OCI-LY7 (cell line): ENCODE measurements around the gene TBC1D10A.

Experiments
- EZH2phosphoT487 ChIP-seq: fragments of 200-600 bp; sonication (generic); IDR thresholded peaks from 2 replicates; pipeline ENCODE4 v1.6.1; 2018; ENCODE audit warnings: low read depth, borderline replicate concordance, mild to moderate bottlenecking, mixed run types, antibody characterized with exemption, low read length, moderate library complexity, mixed read lengths
- TF ChIP-seq, protein P1 (sequence below): fragments of 200-600 bp; sonication (generic); conservative IDR thresholded peaks from 2 replicates; pipeline ENCODE4 v1.5.1; 2014; ENCODE audit warnings: mild to moderate bottlenecking, antibody characterized with exemption, low read length, moderate library complexity, mixed read lengths

DNA sequence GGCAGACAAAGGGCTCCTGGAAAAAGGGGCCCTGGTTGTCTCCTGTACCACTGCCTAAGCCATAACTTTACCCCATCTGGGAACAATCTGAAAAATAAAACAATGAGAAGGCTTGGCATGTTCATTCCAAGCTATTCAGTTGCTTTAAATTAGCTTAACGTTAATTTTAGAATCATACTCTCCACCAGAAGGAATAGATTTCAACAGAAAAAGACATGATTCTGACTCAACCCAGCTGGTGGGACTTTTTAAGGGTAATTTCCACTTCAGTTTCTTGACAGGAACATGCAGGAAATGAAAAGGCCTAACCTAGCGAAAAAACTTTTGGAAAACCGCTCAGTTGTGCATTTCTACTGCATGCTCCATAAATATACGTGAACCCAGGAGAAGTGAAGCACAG lies 22.1 kb upstream of the TBC1D10A start:
- TF ChIP-seq, protein P1, sequence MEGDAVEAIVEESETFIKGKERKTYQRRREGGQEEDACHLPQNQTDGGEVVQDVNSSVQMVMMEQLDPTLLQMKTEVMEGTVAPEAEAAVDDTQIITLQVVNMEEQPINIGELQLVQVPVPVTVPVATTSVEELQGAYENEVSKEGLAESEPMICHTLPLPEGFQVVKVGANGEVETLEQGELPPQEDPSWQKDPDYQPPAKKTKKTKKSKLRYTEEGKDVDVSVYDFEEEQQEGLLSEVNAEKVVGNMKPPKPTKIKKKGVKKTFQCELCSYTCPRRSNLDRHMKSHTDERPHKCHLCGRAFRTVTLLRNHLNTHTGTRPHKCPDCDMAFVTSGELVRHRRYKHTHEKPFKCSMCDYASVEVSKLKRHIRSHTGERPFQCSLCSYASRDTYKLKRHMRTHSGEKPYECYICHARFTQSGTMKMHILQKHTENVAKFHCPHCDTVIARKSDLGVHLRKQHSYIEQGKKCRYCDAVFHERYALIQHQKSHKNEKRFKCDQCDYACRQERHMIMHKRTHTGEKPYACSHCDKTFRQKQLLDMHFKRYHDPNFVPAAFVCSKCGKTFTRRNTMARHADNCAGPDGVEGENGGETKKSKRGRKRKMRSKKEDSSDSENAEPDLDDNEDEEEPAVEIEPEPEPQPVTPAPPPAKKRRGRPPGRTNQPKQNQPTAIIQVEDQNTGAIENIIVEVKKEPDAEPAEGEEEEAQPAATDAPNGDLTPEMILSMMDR, result no peak
- TF ChIP-seq EZH2phosphoT487, result no peak
